ENCODE data around the gene TBATA.
A peak's percentile ranks its signal among the peaks of the same experiment; 100 is the strongest.

Gene TBATA

GRCh38 chr10:70815504-70816219 is 30.5 kb upstream of the TBATA start, which contains the start of gene SGPL1:
TSS of gene SGPL1 (plus strand) at chr10:70815948. CDS start at chr10:70816854, 906 bp downstream.
- Histone ChIP-seq H3K4me3 (ENCODE audit: severe bottlenecking) (peak within 1 kb of the TSS; percentile 59), H3K4me1 (ENCODE audit: insufficient read depth, poor library complexity, severe bottlenecking) (peaks cover 6% of the 10 kb centered on the region), H3K27me3 (ENCODE audit: insufficient read depth, poor library complexity, severe bottlenecking) (no peaks in the 10 kb centered on the region), H3K36me3 (ENCODE audit: low read depth) (peaks cover 37% of the 10 kb centered on the region), H3K27ac (ENCODE audit: poor library complexity, severe bottlenecking) (peak within 1 kb of the TSS; percentile 88), H3K9me3 (ENCODE audit: severe bottlenecking) (no peaks in the 10 kb centered on the region)
- peak; percentile 75 for DNase-seq (ENCODE audit: low spot score)
- peak; percentile 63 for ATAC-seq (ENCODE audit: low read depth)
- peak; percentile 98 for TF ChIP-seq CTCF (IDR thresholded peaks at IDR 0.05; ENCODE audit: poor library complexity, severe bottlenecking)

- Histone ChIP-seq H3K27me3 (ENCODE audit: insufficient read depth, poor library complexity, severe bottlenecking) (no peaks in the 10 kb centered on the region), H3K9me3 (ENCODE audit: severe bottlenecking) (no peaks in the 10 kb centered on the region), H3K4me3 (ENCODE audit: severe bottlenecking) (no peak overlapping the region), H3K36me3 (ENCODE audit: low read depth) (peaks cover 24% of the 10 kb centered on the region), H3K4me1 (ENCODE audit: insufficient read depth, poor library complexity, severe bottlenecking) (peaks cover 6% of the 10 kb centered on the region), H3K27ac (ENCODE audit: poor library complexity, severe bottlenecking) (no peak overlapping the region)
- TF ChIP-seq CTCF (IDR thresholded peaks at IDR 0.05; ENCODE audit: poor library complexity, severe bottlenecking), result no peak
- ATAC-seq (ENCODE audit: low read depth) (no peak), DNase-seq (ENCODE audit: low spot score) (no peak)
Measured at GRCh38 chr10:70814126-70814525, 28.9 kb upstream of the TBATA start.

GRCh38 chr10:70812814-70813213 is 27.6 kb upstream of the TBATA start:
- no peak overlapping the region for H3K4me3 ChIP-seq (ENCODE audit: severe bottlenecking)
- H3K27ac ChIP-seq (ENCODE audit: poor library complexity, severe bottlenecking), result no peak overlapping the region
- H3K36me3 ChIP-seq (ENCODE audit: low read depth), result peaks cover 11% of the 10 kb centered on the region
- ATAC-seq (ENCODE audit: low read depth), result no peak
- H3K27me3 ChIP-seq (ENCODE audit: insufficient read depth, poor library complexity, severe bottlenecking), result no peaks in the 10 kb centered on the region
- H3K4me1 ChIP-seq (ENCODE audit: insufficient read depth, poor library complexity, severe bottlenecking), result peaks cover 6% of the 10 kb centered on the region
- no peaks in the 10 kb centered on the region for H3K9me3 ChIP-seq (ENCODE audit: severe bottlenecking)
- no peak for DNase-seq (ENCODE audit: low spot score)
- TF ChIP-seq CTCF (IDR thresholded peaks at IDR 0.05; ENCODE audit: poor library complexity, severe bottlenecking), result no peak

GRCh38 chr10:70811881-70812280 is 26.7 kb upstream of the TBATA start:
- Histone ChIP-seq H3K27me3 (ENCODE audit: insufficient read depth, poor library complexity, severe bottlenecking) (no peaks in the 10 kb centered on the region), H3K4me3 (ENCODE audit: severe bottlenecking) (no peak overlapping the region), H3K4me1 (ENCODE audit: insufficient read depth, poor library complexity, severe bottlenecking) (peaks cover 3% of the 10 kb centered on the region), H3K27ac (ENCODE audit: poor library complexity, severe bottlenecking) (no peak overlapping the region), H3K36me3 (ENCODE audit: low read depth) (peaks cover 2% of the 10 kb centered on the region), H3K9me3 (ENCODE audit: severe bottlenecking) (no peaks in the 10 kb centered on the region)
- DNase-seq (ENCODE audit: low spot score) (no peak), ATAC-seq (ENCODE audit: low read depth) (no peak)
- no peak for TF ChIP-seq CTCF (IDR thresholded peaks at IDR 0.05; ENCODE audit: poor library complexity, severe bottlenecking)

GRCh38 chr10:70810967-70811366 is 25.8 kb upstream of the TBATA start:
- Histone ChIP-seq H3K36me3 (ENCODE audit: low read depth) (no peaks in the 10 kb centered on the region), H3K4me1 (ENCODE audit: insufficient read depth, poor library complexity, severe bottlenecking) (no peaks in the 10 kb centered on the region), H3K9me3 (ENCODE audit: severe bottlenecking) (no peaks in the 10 kb centered on the region), H3K27ac (ENCODE audit: poor library complexity, severe bottlenecking) (no peak overlapping the region), H3K4me3 (ENCODE audit: severe bottlenecking) (no peak overlapping the region), H3K27me3 (ENCODE audit: insufficient read depth, poor library complexity, severe bottlenecking) (no peaks in the 10 kb centered on the region)
- no peak for DNase-seq (ENCODE audit: low spot score)
- no peak for TF ChIP-seq CTCF (IDR thresholded peaks at IDR 0.05; ENCODE audit: poor library complexity, severe bottlenecking)
- no peak for ATAC-seq (ENCODE audit: low read depth)

All from RWPE2 (cell line).